ENCODE results near the gene NDUFA8.

NDUFA8 gene

GRCh38 chr9:122138560-122139268 lies 20.9 kb downstream of the NDUFA8 start:
- no peak for TF ChIP-seq POLR2A (IDR thresholded peaks at IDR 0.05; ENCODE audit: low read length)
- no peak for TF ChIP-seq GATA1 (IDR thresholded peaks at IDR 0.05; ENCODE audit: low read depth, low read length)
- DNase-seq = no peak

GRCh38 chr9:122135529-122135859 lies 24.1 kb downstream of the NDUFA8 start:
- TF ChIP-seq POLR2A (IDR thresholded peaks at IDR 0.05; ENCODE audit: low read length) (no peak), GATA1 (IDR thresholded peaks at IDR 0.05; ENCODE audit: low read depth, low read length) (no peak)
- no peak for DNase-seq

DNA sequence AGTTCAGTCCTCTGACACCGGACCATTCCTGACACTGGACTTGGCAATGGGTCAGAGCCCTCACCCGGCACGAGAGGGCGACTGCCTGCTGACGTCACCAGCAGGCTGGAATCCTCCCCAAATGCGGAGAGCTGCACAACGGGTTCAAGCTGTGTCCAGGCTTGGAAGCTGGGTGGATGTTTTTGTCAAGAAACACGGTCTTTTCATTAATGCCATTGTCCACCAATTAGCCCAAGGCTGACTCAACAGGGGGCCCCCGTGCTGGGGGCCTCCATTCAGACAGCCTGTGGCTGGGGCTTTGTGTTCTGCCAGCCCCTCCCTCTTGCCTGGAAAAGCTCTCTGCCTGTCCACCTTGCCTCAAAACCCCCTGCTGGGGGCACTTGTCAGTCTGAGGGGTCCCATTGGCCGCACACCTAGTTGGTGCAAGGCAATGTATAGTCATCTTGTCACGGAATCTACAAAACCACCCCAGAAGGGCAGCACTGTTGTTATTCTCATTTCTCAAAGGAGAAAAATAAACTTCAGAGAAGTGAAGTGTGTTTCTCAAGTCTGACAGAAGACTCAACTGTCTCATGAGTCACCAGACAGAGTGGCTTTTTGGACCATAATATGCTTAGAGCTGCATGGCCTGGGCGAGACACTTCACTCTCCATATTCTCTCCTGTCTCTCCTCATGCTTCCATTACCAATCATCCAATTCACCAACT lies 24.6 kb downstream of the NDUFA8 start:
- DNase-seq = no peak
- TF ChIP-seq POLR2A (IDR thresholded peaks at IDR 0.05; ENCODE audit: low read length) (no peak), GATA1 (IDR thresholded peaks at IDR 0.05; ENCODE audit: low read depth, low read length) (no peak)

GRCh38 chr9:122133984-122134535 lies 25.5 kb downstream of the NDUFA8 start:
- no peak for DNase-seq
- TF ChIP-seq GATA1 (IDR thresholded peaks at IDR 0.05; ENCODE audit: low read depth, low read length) (no peak), POLR2A (IDR thresholded peaks at IDR 0.05; ENCODE audit: low read length) (no peak)

DNA sequence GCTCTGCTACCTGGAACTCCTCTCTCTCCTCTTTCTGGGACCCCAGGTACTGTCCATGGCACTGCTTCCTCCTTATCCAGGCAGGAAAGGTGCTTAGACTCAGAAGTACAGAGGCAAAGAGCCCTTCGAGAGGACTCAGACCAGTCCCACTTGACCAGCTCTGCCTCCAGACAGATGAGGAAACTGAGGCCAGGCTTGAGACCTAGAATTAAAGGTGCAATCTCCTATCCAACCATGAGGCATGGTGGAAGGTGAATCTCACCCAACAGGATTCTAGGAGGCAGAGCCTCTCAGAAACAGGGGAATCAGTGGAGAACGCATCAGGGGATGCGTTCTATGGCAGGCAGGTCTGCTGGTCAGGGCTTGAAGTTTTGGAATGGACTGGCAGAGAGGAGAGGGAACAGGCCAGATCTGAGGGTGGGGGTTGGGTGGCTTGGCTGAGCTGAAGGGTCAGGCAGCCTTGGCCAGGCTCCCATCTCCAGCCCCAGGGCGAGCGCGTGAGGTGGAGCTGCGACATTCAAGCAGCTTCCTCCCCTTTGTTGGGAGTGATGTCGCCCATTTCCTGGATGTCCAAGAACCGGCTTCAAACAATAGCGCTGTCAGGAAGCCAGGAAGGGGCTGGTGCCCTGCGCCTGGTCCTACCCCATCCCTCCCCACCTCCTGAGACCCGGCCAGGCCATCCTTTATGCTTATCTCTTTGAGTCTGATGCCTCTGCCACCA lies 26.2 kb downstream of the NDUFA8 start:
- TF ChIP-seq POLR2A (IDR thresholded peaks at IDR 0.05; ENCODE audit: low read length) (no peak), GATA1 (IDR thresholded peaks at IDR 0.05; ENCODE audit: low read depth, low read length) (no peak)
- no peak for DNase-seq

- TF ChIP-seq POLR2A (IDR thresholded peaks at IDR 0.05; ENCODE audit: low read length) (no peak), GATA1 (IDR thresholded peaks at IDR 0.05; ENCODE audit: low read depth, low read length) (no peak)
These were observed 27.0 kb downstream of the NDUFA8 start for GRCh38 chr9:122132539-122132938.

DNA sequence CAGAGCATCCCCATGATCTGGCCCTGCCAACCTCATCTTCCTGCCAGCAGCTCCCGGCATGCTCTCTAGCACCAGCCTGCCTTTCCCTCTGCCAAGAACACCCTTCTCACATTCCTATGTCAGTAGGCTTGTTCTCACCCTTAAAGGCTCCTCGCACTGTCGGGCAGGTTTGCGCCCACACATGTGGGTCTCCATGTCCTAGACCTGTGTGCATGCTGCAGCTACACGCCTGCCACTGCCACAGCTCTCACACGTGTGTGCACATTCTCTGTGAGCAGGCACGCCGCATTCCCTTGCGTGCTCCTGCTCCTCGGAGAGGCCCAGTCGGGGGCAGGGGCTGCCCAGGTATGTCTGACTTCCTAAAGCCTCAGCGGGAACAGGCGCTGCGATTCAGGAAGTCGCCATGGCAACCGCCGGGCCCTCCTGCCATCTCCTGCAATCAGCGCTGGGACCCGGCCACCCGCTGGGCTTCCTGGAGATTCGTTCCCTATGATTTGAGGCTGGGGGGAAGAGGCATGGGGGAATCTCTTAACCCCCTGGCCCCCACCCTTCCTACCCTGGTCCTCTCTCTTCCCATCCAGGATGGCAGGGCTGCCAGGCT lies 28.1 kb downstream of the NDUFA8 start:
- TF ChIP-seq GATA1 (IDR thresholded peaks at IDR 0.05; ENCODE audit: low read depth, low read length) (no peak), POLR2A (IDR thresholded peaks at IDR 0.05; ENCODE audit: low read length) (no peak)
- DNase-seq = no peak

More at GRCh38 chr9:122132539-122132938, 27.0 kb downstream of the NDUFA8 start:
- DNase-seq = no peak

- TF ChIP-seq GATA1 (IDR thresholded peaks at IDR 0.05; ENCODE audit: low read depth, low read length) = no peak
- no peak for TF ChIP-seq POLR2A (IDR thresholded peaks at IDR 0.05; ENCODE audit: low read length)
- DNase-seq = no peak
These were observed 28.7 kb downstream of the NDUFA8 start for GRCh38 chr9:122130837-122131236.

GRCh38 chr9:122129969-122130368 lies 29.6 kb downstream of the NDUFA8 start:
- TF ChIP-seq POLR2A (IDR thresholded peaks at IDR 0.05; ENCODE audit: low read length) (no peak), GATA1 (IDR thresholded peaks at IDR 0.05; ENCODE audit: low read depth, low read length) (no peak)
- DNase-seq = no peak

GRCh38 chr9:122128969-122129343 lies 30.6 kb downstream of the NDUFA8 start:
- TF ChIP-seq GATA1 (IDR thresholded peaks at IDR 0.05; ENCODE audit: low read depth, low read length) (no peak), POLR2A (IDR thresholded peaks at IDR 0.05; ENCODE audit: low read length) (no peak)
- DNase-seq = no peak

- DNase-seq = no peak
- TF ChIP-seq POLR2A (IDR thresholded peaks at IDR 0.05; ENCODE audit: low read length) (no peak), GATA1 (IDR thresholded peaks at IDR 0.05; ENCODE audit: low read depth, low read length) (no peak)
These were observed 31.3 kb downstream of the NDUFA8 start for GRCh38 chr9:122128007-122128968.

DNA sequence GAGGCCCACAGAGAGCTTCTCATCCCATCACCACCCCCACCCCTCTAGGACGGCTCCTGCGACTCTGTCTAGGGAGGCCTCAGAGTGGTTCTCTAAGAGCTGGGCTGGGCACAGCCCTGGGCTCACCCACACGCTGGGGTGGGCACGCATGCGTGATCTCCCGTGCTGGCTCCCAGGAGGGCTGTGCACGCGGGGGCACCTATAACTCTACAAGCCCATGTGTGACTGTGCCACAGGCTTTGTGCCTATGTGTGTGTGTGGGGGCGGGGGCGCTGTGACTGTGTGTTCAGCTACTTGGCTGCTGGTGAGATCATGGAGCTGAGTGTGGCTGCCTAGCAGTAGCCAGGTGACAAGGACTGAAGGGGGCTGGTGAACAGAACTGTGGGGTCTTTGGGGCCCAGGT lies 32.2 kb downstream of the NDUFA8 start:
- DNase-seq = peak; percentile 18 to 30
- no peak for TF ChIP-seq POLR2A (IDR thresholded peaks at IDR 0.05; ENCODE audit: low read length)
- TF ChIP-seq GATA1 (IDR thresholded peaks at IDR 0.05; ENCODE audit: low read depth, low read length) = no peak
